Nucleus accumbens (tissue), 56 donors: ENCODE results near the gene RBM44.

Experiments used
- DNase-seq, 56 donors: peaks; one replicate each; lab custom pipeline; 2025; lab: John Stamatoyannopoulos, UW

Gene RBM44

GRCh38 chr2:237883951-237884446, 85.4 kb downstream of the RBM44 start:
- peak in 2 of 56 donors; percentile 30 to 32 for DNase-seq

- no peak for DNase-seq
These were observed 86.1 kb downstream of the RBM44 start for GRCh38 chr2:237884681-237885080.

GRCh38 chr2:237885111-237885930, 86.7 kb downstream of the RBM44 start:
- no peak for DNase-seq

GRCh38 chr2:237885931-237886684, 87.5 kb downstream of the RBM44 start:
- peak in 9 of 56 donors; percentile 12 to 63 (median 31) for DNase-seq

- DNase-seq = peak in 6 of 56 donors; percentile 25 to 68 (median 37)
These were observed 88.3 kb downstream of the RBM44 start for GRCh38 chr2:237886685-237887481.

GRCh38 chr2:237888389-237888788, 89.8 kb downstream of the RBM44 start:
- DNase-seq = no peak

GRCh38 chr2:237889016-237889415, 90.4 kb downstream of the RBM44 start:
- DNase-seq = no peak

- DNase-seq = no peak
These were observed 91.2 kb downstream of the RBM44 start for GRCh38 chr2:237889811-237890210.
